HG03354 (cell line): ENCODE data around the gene CHD2.

Experiments used
- ATAC-seq: cut with Tn5 transposase; IDR thresholded peaks from one replicate; pipeline ENCODE4 v1.9.1; 2021; ENCODE audit warnings: mild to moderate bottlenecking; ENCODE audit not compliant: unreplicated experiment, poor library complexity, severe bottlenecking

The CHD2 gene

DNA sequence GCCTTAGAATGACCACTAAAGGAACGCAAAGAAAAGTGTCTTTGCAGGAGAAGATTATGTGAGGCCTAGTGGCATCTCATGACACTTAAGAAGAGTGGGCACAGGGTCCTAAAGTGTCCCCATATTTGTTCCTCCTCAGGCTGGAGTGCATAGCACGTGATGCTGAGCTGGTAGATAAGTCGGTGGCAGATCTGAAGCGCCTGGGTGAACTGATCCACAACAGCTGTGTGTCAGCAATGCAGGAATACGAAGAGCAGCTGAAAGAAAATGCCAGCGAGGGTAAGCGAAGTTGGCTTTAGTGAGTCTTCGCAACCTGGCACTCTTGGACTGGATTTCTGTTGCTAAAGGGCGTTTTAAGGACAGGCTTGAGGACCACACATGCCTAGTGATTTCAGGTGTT lies 92.6 kb downstream of the CHD2 start:
- ATAC-seq = no peak

DNA sequence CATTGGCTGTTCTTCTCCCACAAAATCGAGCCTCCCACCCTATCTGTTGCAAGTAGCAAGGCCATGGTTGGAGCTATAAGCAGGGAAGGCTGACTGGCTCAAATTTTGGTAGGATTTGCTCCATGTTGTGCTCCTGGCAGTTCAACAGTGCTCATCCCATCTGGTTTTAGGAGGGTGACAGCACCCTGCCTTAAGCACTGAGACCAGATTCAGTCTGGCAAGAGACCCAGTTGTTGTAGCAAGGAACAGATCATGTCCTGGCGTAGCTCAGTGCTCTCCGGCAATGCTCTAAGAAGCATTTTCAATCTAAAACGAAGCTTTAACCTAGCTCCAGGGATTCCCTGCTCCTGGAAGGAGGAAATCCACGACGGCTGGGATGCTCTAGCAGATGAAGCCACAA lies 97.7 kb downstream of the CHD2 start:
- ATAC-seq = no peak

GRCh38 chr15:93001156-93001555 lies 101.0 kb downstream of the CHD2 start:
- no peak for ATAC-seq

GRCh38 chr15:93001881-93002280 lies 101.8 kb downstream of the CHD2 start:
- ATAC-seq = no peak

- no peak for ATAC-seq
Observed at GRCh38 chr15:93005133-93005532, 105.0 kb downstream of the CHD2 start.

DNA sequence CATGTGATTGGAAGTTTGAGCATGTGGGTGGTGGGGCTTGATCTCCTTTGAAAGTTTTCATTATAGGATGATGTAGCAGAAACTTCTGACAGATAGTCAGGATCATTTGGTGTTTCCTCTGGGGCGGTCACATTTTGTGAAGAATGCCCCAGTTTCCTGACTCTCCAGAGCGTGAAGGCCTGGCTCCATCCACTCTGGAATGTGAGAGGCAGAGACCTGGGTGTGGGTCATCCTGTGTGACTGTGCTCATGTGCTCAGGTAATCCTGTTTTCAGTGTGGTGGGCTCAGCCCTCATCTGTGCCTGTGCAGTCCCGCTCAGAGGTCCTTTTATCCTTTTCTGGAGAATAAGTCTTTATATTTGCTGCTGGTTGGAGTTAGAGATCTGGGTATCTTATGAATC lies 107.9 kb downstream of the CHD2 start:
- no peak for ATAC-seq

DNA sequence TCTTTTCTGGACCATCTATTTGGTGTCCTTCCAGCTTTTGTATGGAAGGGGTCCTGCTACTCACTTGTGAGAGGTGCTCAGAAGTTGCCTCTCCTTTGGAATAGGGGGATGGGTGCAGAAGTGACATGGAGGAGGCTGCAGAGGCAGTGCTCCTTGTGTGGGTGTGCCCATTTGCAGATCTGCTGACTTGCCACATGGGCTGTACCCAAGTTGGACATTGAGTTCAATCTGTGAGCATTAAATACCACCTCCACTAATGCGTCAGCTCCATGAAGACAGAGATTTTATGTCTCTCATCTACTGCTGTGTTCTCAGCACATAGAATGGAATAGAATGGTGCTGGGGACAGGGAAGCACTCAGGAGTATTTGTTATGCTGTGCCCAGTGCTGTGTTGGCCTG lies 112.7 kb downstream of the CHD2 start:
- ATAC-seq = no peak

- ATAC-seq = no peak
Observed at GRCh38 chr15:93017526-93017925, 117.4 kb downstream of the CHD2 start.

GRCh38 chr15:93018574-93018973 lies 118.5 kb downstream of the CHD2 start:
- ATAC-seq = no peak

DNA sequence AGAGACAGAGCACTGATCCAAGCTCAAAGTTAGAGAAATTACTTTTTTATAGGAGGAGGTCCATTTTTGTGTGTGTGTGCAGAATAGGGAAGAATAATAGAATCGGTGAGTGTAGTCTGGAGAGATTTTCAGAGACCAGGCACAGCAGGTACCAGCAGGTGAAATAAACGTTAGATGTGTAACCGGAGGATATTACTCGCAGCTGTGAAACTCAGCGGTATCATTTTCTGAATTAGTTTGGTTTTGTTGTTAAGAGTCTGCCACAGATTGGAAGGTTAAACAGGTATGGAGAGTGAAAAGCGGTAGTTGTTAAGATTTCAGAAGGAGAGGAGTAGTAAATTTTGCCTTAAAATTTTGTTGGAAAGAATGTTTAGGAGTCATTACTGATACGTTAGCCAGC lies 119.0 kb downstream of the CHD2 start:
- ATAC-seq = no peak

GRCh38 chr15:93019971-93020370 lies 119.8 kb downstream of the CHD2 start:
- ATAC-seq = no peak

- ATAC-seq = peak; percentile 85
Observed at GRCh38 chr15:93020976-93021772, 121.0 kb downstream of the CHD2 start.

DNA sequence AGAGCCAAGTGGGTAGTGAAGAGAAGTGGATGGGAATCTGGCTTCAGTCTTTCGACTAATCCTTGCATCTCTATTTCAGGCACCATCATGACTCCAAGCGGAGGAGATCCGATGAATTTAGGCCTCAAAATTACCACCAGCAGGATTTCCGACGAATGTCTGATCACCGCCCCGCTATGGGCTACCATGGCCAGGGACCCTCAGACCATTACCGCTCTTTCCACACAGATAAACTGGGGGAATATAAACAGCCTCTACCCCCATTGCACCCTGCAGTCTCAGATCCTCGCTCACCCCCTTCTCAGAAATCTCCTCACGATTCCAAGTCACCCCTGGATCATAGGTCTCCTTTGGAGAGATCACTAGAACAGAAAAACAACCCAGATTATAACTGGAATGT lies 124.2 kb downstream of the CHD2 start:
- no peak for ATAC-seq

DNA sequence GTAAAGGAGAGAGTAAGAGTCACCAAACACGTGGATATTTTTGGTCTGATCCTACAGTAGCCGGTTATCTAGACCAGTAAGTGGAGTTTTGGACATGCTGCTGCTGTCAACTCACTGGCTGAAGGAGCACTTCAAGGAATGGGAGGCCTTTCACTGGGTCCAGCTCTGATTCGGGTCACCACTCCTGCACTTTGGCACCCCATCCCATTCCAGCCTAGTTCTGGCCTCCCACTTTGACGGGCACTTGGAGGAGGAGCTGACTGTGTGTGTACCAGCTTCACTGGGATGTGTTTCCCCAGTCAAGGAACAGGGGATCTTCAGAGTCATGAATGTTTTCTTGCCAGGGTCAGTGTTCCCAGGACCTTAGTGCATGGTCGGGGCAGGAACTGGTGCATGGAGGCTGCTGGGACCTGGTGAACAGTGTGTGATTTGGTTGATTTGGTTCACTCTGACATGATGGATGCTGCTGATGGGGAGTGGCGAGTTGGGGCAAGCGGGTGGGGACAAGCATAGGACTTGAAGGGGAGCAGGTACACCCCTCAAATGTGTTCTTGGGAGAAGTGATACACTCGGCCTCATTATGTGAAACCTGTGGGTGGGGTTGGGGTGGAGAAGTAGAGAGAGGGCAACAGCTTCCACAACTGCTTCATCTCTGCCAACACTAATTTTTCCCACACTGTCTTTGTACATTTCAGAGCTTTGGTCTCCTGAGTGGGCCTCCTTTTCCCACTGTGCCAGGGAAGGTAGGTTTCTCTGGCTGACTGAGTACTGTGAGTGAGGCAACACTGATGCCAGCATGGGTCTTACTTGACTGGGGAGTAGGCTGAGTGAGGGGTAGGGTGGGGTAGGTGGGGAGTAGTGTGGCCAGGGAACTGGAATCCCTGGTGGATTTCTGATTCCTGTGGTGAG lies 124.8 kb downstream of the CHD2 start:
- ATAC-seq = no peak

- ATAC-seq = no peak
Observed at GRCh38 chr15:93025625-93025982, 125.5 kb downstream of the CHD2 start.

- no peak for ATAC-seq
Observed at GRCh38 chr15:93026380-93026817, 126.3 kb downstream of the CHD2 start.

DNA sequence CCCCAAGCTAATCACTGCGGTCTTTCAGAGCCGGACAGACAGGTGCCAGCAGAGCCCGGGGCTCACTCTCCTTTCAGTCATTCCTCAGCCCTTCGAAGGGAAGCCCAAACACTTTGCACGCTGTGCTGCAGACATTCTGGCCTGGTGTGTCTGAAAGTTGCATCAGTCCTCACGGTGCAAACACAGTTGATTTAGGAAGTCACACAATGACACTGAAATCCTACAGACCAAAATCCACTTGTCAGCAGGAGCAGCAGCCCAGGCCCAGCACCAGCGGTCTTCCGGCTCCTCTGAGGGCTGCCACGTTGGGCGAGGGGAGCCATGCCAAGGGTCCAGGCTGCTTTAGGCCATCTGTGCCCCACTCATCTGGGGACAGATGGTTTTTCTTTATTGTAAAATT lies 127.3 kb downstream of the CHD2 start:
- no peak for ATAC-seq

GRCh38 chr15:93028111-93028631 lies 128.0 kb downstream of the CHD2 start:
- no peak for ATAC-seq

DNA sequence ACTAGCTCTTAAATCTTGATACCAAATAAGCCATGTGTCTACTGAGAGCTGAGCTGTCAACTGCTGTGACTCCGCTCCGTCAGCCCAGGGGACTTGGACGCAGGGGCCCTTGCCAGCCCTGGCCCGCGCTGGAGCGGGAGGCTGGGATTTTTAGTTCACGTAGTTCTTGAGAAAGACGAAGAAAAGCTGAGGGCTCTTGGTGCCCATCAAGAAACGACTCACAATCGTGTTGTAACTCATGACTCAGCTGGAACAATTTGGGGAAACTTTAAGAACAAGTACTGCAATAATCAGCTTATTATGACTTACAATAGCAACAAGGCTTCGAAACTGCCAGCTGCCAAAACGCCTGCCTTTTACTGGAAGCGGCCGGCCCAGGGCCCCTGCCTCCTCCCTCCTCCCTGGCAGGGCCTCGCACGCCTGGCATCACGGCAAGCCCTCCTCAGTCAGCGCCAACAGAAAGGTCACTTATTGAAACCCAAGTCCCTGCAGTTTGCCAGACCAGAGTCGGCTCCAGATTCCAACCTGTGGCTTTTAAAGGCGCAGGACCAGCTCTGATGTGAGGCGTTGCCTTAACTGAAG lies 128.6 kb downstream of the CHD2 start:
- no peak for ATAC-seq

GRCh38 chr15:93029214-93029835 lies 129.2 kb downstream of the CHD2 start:
- ATAC-seq = no peak
